Choroid plexus epithelial cell (primary cell): ENCODE data around the gene OR7A17.

Source experiments
- DNase-seq: peaks from one replicate; pipeline ENCODE4 v3.0.0-alpha.2; 2010; ENCODE audit warnings: low read depth
- H3K4me3 ChIP-seq: 2 replicates; pipeline ENCODE4 v1.5.1; 2011; ENCODE audit warnings: low read depth, mild to moderate bottlenecking, control low read depth, low read length, moderate library complexity
- TF ChIP-seq, protein P1 (sequence below): conservative IDR thresholded peaks from 2 replicates; pipeline ENCODE4 v1.5.1; 2011; ENCODE audit warnings: low read depth, mild to moderate bottlenecking, control low read depth, inconsistent platforms, low read length, moderate library complexity

Gene OR7A17

DNA sequence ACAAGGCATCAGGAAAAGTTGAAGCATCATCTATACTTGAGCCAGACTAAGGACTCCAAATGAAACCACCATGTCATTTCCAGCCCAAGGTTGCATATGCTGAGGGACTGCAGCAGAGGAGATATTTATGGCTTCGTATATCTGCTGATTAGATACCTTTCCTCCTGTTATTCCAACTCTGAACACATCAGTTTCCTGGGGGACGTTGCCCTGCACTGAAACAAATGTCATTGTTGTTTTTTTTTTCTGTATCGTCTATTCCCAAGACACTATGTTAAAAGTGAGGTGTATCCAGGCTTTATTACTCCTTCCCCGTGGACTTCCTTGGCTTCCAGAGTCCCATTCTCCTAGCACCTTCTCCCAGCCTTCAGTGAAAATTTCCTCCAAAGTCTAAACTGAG is at the start of gene OR7A17:
OR7A17 (minus strand) TSS at position 101 of the 400 bp plus-strand sequence. CDS start 4,777 bp downstream, outside the sequence.
- DNase-seq = no peak
- TF ChIP-seq, protein P1, sequence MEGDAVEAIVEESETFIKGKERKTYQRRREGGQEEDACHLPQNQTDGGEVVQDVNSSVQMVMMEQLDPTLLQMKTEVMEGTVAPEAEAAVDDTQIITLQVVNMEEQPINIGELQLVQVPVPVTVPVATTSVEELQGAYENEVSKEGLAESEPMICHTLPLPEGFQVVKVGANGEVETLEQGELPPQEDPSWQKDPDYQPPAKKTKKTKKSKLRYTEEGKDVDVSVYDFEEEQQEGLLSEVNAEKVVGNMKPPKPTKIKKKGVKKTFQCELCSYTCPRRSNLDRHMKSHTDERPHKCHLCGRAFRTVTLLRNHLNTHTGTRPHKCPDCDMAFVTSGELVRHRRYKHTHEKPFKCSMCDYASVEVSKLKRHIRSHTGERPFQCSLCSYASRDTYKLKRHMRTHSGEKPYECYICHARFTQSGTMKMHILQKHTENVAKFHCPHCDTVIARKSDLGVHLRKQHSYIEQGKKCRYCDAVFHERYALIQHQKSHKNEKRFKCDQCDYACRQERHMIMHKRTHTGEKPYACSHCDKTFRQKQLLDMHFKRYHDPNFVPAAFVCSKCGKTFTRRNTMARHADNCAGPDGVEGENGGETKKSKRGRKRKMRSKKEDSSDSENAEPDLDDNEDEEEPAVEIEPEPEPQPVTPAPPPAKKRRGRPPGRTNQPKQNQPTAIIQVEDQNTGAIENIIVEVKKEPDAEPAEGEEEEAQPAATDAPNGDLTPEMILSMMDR = no peak
- no peak within 1 kb of the TSS for H3K4me3 ChIP-seq

DNA sequence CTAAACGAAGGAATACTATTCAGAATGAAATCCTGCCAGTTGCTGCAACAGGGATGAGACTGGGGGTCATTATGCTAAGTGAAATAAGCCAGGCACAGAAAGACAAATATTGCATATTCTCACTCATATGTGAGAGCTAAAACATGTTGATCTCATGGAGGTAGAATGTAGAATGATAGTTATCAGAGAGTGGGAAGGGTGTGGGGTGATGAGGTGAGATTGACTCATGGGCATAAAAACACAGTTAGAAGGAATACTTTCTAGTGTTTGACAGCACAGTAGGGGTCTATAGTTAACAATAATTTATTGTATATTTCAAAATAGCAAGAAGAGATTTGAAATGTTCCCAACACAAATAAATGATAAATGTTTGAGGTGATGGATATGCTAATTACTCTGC is 47.6 kb upstream of the OR7A17 start:
- no peak for DNase-seq
- TF ChIP-seq, protein P1 = no peak
- H3K4me3 ChIP-seq = no peak overlapping the region

DNA sequence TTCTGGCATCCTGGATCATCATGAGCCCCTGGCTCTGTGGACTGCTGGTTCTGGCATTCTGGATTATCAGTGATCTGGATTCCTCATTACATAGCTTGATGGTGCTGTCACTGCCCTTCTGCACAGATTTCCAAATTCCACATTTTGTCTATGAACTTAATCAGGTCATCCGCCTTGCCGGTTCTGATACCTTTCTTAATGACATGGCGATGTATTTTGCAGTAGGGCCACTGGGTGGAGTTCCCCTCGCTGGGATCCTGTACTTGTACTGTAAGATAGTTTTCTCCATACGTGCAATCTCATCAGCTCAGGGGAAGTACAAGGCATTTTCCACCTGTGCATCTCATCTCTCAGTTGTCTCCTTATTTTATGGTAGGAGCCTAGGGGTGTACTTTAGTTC is 30.9 kb upstream of the OR7A17 start:
- TF ChIP-seq, protein P1 = no peak
- no peak for DNase-seq

DNA sequence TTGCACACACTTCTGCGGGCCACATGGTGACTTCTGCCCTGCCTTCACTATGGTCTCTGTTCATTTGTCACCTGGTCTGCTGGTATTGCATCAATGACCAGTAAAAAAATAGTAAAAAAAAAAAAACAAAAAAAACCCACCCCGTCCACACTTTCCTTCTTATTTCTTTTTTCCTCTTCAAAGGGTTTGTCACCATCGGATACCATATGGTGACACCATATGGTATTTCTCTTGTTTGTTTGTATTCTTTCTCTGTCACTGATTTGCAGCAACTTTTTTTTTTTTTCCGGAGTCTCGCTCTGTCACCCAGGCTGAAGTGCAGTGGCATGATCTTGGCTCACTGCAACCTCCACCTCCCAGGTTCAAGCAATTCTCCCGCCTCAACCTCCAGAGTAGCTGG is 29.2 kb upstream of the OR7A17 start:
- TF ChIP-seq, protein P1 = no peak
- DNase-seq = no peak
- H3K4me3 ChIP-seq = no peak overlapping the region

More for the DNA sequence above, 30.9 kb upstream of the OR7A17 start:
- no peak overlapping the region for H3K4me3 ChIP-seq

DNA sequence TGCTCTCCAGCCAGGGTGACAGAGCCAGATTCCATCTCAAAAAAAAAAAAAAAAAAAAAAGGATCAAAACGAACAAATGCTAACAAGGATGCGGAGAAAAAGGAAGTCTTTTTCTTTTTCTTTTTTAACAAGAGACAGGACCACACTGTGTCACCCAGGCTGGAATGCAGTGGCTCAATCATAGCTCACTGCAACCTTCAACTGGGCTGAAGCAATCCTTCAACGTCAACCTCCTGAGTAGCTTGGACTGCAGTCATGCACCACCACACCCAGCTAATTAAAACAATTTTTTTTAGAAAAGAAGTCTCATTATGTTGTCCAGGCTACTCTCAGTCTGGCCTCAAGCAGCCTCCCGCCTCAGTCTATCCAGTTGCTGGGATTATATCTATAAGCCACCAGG is 20.8 kb upstream of the OR7A17 start:
- no peak for DNase-seq
- no peak overlapping the region for H3K4me3 ChIP-seq
- TF ChIP-seq, protein P1 = no peak

DNA sequence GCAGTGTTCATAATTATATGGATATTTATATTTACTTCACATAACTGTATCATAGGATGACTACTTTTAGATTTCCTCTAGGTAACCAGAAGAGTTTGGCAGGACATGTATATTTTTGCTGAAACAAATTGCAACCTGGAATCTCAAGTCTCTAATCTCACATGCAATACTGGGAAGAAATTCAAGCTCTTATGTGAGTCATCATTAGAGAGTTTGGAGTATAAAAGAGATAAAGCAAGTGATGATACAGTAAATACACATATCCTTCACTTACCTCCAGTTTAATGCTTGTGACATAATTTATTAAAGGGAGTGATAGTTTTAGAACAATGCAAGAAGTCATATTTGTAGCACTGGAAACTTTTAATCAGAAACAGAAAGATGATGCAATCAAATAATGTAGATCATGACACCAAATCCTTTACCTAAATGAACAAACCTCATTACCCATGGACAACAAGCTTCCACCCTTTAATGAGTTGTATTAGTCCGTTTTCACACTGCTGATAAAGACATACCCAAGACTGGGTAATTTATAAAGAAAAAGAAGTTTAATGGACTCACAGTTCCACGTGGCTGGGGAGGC is 15.8 kb upstream of the OR7A17 start:
- DNase-seq = peak; percentile 3
- H3K4me3 ChIP-seq = no peak overlapping the region
- TF ChIP-seq, protein P1 = no peak

DNA sequence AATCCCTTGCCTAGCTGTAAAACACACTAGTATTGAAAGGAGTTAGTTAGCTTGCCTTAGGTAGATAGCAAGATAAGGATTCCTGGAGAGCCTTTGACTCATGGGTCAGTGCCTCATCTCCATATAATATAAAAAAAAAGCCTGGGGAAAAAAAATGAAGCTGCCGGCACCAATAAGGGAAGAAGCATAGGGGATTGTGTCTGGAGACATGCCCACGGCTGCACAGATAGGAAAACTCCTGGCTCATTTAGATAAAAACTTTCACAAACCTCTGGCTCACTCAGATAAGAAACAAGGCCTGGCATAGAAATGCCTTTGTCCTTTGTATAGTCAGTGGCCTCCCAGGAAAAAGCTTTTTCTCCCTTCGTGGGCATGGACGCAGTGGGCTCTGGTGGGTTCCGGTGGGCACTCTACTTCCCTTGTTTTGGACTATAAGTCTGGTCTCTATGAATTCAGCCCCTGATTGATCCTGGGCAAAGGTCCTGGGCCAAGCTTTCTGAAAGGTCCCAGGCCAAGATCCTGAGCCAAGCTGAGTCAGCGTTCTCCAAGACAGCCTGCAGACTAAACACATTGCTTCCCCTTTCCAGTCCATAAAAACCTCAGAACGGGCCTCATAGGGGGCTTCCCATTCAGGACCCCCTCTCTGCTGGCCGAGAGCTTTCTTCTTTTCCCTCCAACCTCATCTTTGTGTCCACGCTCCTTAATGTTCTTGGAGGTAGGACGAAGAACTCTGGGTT is 4.9 kb upstream of the OR7A17 start:
- TF ChIP-seq, protein P1 = no peak
- no peak overlapping the region for H3K4me3 ChIP-seq
- no peak for DNase-seq
